GM19043 (cell line): ENCODE measurements around the gene SSR3.
"Not testable (repeated sequence)": the region's sequence is repeated elsewhere in the genome, so short reads cannot be mapped to it uniquely, and the experiment has no call there.

ENCODE experiments used
- ATAC-seq: cut with Tn5 transposase; IDR thresholded peaks from one replicate; pipeline ENCODE4 v1.9.1; 2021; ENCODE audit warnings: low read depth; ENCODE audit not compliant: unreplicated experiment

The SSR3 gene

GRCh38 chr3:156554842-156555687 is at the start of gene SSR3:
SSR3 (minus strand) TSS chr3:156555117; CDS start chr3:156555089, 28 bp downstream.
- peak; percentile 99 for ATAC-seq

GRCh38 chr3:156604064-156604641 is 49.2 kb upstream of the SSR3 start:
- ATAC-seq: no peak

- ATAC-seq: no peak
Measured at GRCh38 chr3:156603379-156604017, 48.6 kb upstream of the SSR3 start.

DNA sequence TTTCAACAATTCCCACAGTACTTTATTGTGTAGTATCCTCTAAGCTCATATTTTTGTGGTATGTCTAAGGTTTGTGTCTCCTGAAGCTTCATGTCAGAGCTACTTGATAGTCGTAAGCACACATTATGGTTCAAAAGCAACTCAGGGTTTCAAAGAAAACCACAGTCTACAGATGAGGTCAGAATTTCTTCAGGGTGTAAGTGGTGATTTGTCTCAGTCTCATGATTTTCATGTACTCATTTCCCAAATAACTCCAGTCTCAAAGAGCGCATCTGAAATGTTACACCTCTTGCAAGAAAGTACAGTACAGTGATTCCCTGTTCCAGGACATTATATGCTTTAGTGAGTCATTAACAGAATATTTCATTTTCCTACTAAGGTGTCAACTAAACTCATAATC is 47.5 kb upstream of the SSR3 start:
- ATAC-seq: no peak

DNA sequence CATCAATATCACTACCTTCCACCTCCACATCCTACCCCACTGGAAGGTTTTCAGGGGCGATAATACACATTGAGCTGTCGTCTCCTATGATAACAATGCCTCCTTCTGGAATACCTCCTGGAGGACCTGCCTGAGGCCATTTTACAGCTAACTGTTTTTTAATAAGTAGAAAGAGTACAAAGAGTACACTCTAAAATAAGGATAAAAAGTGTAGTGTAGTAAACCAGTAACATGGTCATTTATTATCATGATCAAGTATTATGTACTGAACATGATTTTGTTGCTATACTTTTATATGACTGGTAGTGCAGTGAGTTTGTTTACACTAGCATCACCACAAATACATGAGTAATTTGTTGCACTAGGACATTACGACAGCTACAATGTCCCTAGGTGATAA is 46.6 kb upstream of the SSR3 start:
- no peak for ATAC-seq

DNA sequence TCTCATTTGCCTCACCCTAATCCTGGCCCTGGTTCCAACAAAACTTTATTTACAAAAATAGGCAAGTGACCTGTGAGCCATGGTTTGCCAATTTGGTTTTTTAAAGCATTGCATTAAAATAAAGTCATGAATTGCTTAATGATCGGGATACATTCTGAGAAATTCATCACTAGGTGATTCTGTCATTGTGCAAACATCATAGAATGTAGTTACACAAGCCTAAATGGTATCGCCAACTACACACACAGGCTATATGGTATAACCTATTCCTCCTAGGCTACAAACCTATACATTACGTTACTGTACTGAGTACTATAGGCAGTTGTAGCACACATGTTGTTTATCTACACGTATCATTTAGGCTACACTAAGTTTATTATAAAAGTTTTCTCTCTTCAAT is 45.9 kb upstream of the SSR3 start:
- ATAC-seq: no peak

DNA sequence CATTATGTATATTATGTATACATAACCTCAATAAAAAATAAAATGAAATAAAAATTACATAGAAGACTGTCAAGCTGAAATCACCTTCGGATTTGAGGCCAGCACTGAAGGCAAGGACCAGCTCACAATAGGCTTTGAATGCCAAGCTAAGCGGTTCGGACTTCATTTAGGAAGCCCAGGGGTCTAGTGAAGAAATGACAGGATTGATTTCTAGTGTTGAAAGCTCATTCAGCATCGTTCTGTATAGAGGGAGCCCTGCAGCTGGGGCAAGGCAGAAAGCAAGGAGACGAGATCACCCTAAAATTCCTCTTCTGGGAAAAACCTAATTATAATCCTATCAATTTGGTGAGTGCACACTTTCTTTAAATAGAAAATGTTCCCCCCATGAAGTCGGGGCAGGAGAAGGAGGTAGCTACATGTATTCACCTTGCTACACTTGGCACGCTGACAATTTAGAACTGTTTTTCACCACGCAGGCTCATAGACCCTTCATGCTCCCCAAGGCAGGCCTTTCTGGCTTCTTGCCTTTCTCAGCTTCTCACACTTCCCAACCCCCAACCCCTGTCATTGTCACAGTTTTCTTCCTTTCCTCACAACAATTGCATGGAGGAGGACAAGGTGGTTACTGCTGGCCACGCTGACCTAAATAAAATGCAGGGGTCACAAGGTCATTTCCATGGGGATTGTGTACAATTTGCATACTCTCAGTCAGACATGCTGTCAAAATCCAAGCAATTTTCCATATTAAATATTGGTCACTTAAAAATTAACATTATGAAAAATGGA is 44.4 kb upstream of the SSR3 start:
- no peak for ATAC-seq

- ATAC-seq: no peak
Measured at GRCh38 chr3:156598413-156598812, 43.5 kb upstream of the SSR3 start.

GRCh38 chr3:156594219-156594683 is 39.3 kb upstream of the SSR3 start:
- ATAC-seq: peak; percentile 51

DNA sequence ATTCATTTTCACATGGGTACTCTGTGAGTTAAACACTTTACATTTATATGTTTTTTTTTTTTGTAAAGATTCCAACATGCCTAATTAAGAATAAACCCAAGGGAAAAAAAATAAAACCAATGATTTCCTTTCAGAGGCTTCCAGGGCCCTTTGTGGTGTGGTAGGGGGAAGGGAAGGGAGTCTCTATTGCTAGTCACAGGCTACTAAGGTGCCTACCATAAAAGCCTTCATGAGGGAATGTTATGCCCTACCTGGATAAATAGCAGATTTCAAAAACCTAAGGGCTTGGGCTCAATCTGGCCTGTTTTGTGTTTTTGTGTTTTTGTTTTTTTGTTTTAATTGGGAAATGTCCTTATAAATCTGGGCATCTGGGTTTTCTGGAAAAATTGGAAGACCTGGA is 38.9 kb upstream of the SSR3 start:
- no peak for ATAC-seq

DNA sequence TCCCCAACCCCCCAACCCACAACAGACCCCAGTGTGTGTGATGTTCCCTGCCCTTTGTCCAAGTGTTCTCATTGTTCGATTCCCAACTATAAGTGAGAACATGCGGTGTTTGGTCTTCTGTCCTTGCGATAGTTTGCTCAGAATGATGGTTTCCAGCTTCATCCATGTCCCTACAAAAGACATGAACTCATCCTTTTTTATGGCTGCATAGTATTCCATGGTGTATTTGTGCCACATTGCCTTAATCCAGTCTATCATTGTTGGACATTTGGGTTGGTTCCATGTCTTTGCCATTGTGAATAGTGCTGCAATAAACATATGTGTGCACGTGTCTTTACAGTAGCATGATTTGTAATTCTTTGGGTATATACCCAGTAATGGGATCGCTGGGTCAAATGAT is 34.9 kb upstream of the SSR3 start:
- not testable (repeated sequence) for ATAC-seq

DNA sequence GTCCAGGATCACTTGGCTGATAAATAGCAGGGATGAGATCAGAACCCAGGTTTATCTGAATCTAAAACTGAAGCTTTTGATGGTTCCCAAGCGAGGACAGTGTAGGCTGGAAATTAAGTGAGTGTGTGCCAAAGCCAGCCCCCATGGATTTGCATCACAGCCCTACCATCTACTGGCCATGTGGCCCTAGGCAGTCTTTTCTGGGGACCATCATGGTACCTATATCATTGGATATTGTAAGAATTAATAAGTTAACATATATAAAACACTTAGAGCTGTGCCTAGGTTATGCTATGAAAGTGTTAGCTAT is 32.8 kb upstream of the SSR3 start:
- ATAC-seq: no peak

- ATAC-seq: no peak
Measured at GRCh38 chr3:156586905-156587759, 32.2 kb upstream of the SSR3 start.

DNA sequence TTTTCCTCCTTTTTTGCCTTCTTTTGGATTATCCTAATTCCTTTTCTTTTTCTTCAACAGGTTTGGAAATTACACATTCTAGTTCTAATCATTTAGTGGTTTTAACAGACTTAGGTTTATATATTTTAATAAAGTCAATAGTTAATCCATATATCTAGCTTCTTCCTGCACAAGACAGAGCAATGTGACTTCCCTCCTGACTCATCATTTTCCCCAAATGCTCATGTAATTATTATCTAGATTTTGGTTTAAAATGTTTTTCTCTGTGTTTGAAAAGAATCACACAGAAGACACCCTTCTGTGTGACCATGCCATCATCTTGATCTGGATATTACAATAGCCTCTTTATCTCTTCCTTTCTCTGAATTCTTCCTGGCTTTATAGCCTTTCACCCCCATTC is 28.6 kb upstream of the SSR3 start:
- ATAC-seq: no peak

- ATAC-seq: peak; percentile 64
Measured at GRCh38 chr3:156582532-156583183, 27.7 kb upstream of the SSR3 start.

GRCh38 chr3:156581954-156582353 is 27.0 kb upstream of the SSR3 start:
- ATAC-seq: no peak

DNA sequence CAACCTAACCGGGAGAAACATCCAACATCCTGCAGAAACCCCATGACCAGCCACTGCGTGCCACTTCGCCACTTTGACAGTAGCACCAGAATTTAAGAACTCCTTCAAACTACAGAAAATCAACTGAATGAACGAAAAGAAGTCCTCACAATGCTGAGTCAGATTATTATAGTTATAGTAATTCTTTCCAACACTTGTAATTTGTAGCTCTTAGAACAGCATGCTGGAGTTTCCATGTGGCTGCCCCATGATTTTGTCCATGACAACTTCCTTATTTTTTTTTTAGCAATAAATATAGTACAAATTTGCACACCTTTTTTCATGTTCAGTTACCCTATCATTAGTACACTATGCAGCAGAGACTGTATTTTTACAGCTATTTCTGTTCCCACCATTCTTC is 26.1 kb upstream of the SSR3 start:
- ATAC-seq: no peak

DNA sequence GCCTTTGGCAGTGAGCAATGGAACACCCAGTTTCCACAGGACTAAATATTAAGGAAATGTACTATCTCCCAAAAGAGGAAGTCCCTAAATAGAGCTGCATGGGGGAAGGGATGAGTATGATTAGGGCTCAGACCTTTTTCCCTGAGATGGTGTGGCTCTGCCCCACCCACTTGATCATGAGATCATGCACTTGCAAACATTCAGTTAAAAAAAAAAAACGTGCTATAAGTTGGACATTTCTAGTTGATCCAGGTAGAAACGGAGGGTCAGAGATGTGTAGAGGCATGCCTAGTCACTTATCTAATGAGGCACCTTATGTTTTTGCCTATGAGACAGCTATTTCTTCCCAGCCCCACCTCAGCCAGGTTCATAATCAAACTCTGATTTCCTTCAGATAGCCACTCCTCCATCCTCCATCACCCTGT is 24.5 kb upstream of the SSR3 start:
- ATAC-seq: no peak

DNA sequence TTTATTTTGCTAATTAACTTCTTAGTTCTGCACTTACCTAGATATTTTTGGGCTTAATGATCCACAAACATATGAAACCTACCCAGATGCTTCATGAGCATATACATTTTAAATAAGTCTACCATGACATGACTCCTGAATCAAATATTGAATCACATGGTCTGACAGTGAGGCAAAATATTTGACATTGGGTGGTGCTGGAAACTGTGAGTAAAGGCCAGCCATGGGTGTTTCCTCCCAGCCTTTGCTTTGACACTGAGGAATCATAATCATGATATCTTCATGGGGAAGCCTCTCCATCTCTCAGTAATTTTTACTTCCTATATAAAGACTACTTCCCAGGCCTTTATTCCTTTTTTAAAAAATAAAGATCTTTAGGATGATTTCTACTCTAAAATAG is 22.8 kb upstream of the SSR3 start:
- ATAC-seq: no peak
